Astrocyte (in vitro differentiated cells and primary cell): ENCODE measurements around the gene CCND1. TPM values are rescaled to one million over a fixed set of nuclear protein-coding genes. Genes with fewer than 3 reads are reported as not detected.

Experiments used
- DNase-seq: peaks from one replicate; pipeline ENCODE4 v3.0.0-alpha.2; 2010; ENCODE audit warnings: low read depth
- FAIRE-seq: peaks from 2 replicates; lab custom pipeline; 2011; peaks lifted over from hg19 to GRCh38; lab: Jason Lieb, UNC
- H2AFZ ChIP-seq: 2 replicates; pipeline ENCODE4 v1.6.0; 2012; ENCODE audit warnings: low read depth, low read length, inconsistent platforms
- H3K27ac ChIP-seq: 2 replicates; pipeline ENCODE4 v1.5.1; 2011; ENCODE audit warnings: low read depth, low read length, inconsistent platforms
- H3K27me3 ChIP-seq: 2 replicates; pipeline ENCODE4 v1.6.0; 2011; ENCODE audit warnings: low read length, inconsistent platforms; ENCODE audit not compliant: insufficient read depth
- H3K36me3 ChIP-seq: 2 replicates; pipeline ENCODE4 v1.5.1; 2011; ENCODE audit warnings: low read length, inconsistent platforms; ENCODE audit not compliant: insufficient read depth
- H3K4me1 ChIP-seq: 2 replicates; pipeline ENCODE4 v1.5.1; 2011; ENCODE audit warnings: low read length, inconsistent platforms; ENCODE audit not compliant: insufficient read depth
- H3K4me2 ChIP-seq: 2 replicates; pipeline ENCODE4 v1.6.0; 2012; ENCODE audit warnings: low read length, inconsistent platforms
- H3K4me3 ChIP-seq: 2 replicates; pipeline ENCODE4 v1.5.1; 2011; ENCODE audit warnings: low read depth, mild to moderate bottlenecking, low read length, inconsistent platforms; ENCODE audit not compliant: insufficient read depth
- H3K79me2 ChIP-seq: 2 replicates; pipeline ENCODE4 v1.6.0; 2012; ENCODE audit warnings: mild to moderate bottlenecking, low read length, inconsistent platforms; ENCODE audit not compliant: insufficient read depth
- H3K9ac ChIP-seq: 2 replicates; pipeline ENCODE4 v1.6.0; 2012; ENCODE audit warnings: mild to moderate bottlenecking, low read length, inconsistent platforms
- H3K9me3 ChIP-seq: 2 replicates; pipeline ENCODE4 v1.5.1; 2012; ENCODE audit warnings: low read depth, mild to moderate bottlenecking, low read length, inconsistent platforms; ENCODE audit not compliant: insufficient read depth
- H4K20me1 ChIP-seq: 2 replicates; pipeline ENCODE4 v1.6.0; 2012; ENCODE audit warnings: low read length, inconsistent platforms; ENCODE audit not compliant: insufficient read depth
- H3K27ac Mint-ChIP-seq: one replicate; pipeline ENCODE4 v1.8.0; 2021; ENCODE audit warnings: mild to moderate bottlenecking, mixed read lengths; ENCODE audit not compliant: unreplicated experiment
- H3K27me3 Mint-ChIP-seq: one replicate; pipeline ENCODE4 v1.8.0; 2021; ENCODE audit warnings: low read depth, mixed read lengths; ENCODE audit not compliant: unreplicated experiment
- H3K36me3 Mint-ChIP-seq: one replicate; pipeline ENCODE4 v1.8.0; 2021; ENCODE audit warnings: low read depth, mixed read lengths; ENCODE audit not compliant: unreplicated experiment
- H3K4me1 Mint-ChIP-seq: one replicate; pipeline ENCODE4 v1.8.0; 2021; ENCODE audit warnings: low read depth, mixed read lengths; ENCODE audit not compliant: unreplicated experiment
- H3K4me3 Mint-ChIP-seq: one replicate; pipeline ENCODE4 v1.8.0; 2021; ENCODE audit warnings: mild to moderate bottlenecking, moderate library complexity, mixed read lengths; ENCODE audit not compliant: unreplicated experiment
- H3K9me3 Mint-ChIP-seq: one replicate; pipeline ENCODE4 v1.8.0; 2021; ENCODE audit warnings: mild to moderate bottlenecking, mixed read lengths; ENCODE audit not compliant: unreplicated experiment
- CTCF ChIP-seq: IDR thresholded peaks from 2 replicates; pipeline ENCODE4 v1.5.1; 2011; ENCODE audit warnings: low read depth, mild to moderate bottlenecking, inconsistent platforms, low read length, moderate library complexity; ENCODE audit not compliant: insufficient read depth
- EZH2 ChIP-seq: IDR thresholded peaks from 2 replicates; pipeline ENCODE4 v1.6.1; 2012; ENCODE audit warnings: mild to moderate bottlenecking, low read length, inconsistent platforms; ENCODE audit not compliant: insufficient read depth
- total RNA-seq: library from RNA; stranded (reverse); gene quantifications from 2 replicates; pipeline ENCODE4 v1.2.1, GENCODE V29; 2021

CCND1 gene
- total RNA-seq, 1 donor from 2014 or later = 482 TPM

DNA sequence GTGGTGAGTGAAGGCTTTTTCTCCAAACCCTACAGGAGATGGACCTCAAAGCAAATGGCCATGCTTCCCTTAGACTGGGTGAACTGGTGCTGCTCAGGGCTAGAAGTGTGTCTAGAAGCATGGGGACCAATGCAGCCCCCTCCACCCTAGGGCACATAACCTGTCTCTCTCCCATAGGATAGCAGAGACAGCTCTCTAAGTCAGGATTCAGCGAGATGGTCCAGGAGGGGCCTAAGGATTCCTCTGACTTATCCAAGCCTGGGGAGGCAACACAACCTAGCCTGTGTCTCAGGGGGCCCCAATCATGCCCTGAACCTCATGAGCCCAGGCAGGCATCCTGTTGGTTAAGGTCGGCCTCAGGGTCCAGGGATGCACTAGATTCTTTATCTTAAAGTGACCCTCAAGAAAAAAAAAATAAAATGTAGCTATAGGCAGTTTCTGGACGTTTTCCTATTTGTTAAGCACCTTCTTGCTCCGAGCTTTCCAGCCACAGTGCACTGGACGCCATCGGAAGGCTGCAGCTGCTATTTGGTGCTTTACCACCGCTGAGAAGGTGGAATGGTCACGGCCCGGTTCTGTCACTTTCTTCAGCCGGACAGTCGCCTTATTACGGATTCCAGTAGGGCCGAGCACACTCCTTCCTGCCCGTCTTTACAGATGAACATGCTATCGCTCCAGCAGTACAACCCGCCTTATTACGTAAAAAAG is 5.0 kb upstream of the CCND1 start:
- DNase-seq = no peak
- no peaks in the 10 kb centered on the region for H3K36me3 Mint-ChIP-seq
- H3K27me3 Mint-ChIP-seq = peaks cover 21% of the 10 kb centered on the region
- H3K4me1 Mint-ChIP-seq = no peaks in the 10 kb centered on the region
- TF ChIP-seq EZH2 (no peak), CTCF (no peak)
- H4K20me1 ChIP-seq = no peaks in the 10 kb centered on the region
- peak overlapping the region; percentile 99 for H3K4me2 ChIP-seq
- peak overlapping the region; percentile 9 for H3K27ac ChIP-seq
- H3K4me1 ChIP-seq = peaks cover 35% of the 10 kb centered on the region
- peaks cover 14% of the 10 kb centered on the region for H3K79me2 ChIP-seq
- FAIRE-seq = no peak
- peak overlapping the region; percentile 50 for H3K4me3 Mint-ChIP-seq
- no peaks in the 10 kb centered on the region for H3K36me3 ChIP-seq
- no peaks in the 10 kb centered on the region for H3K9me3 ChIP-seq
- H3K9ac ChIP-seq = peak overlapping the region; percentile 97
- H3K4me3 ChIP-seq = peak overlapping the region; percentile 47
- H3K27me3 ChIP-seq = no peaks in the 10 kb centered on the region
- peak overlapping the region; percentile 89 for H2AFZ ChIP-seq
- peak overlapping the region; percentile 80 for H3K27ac Mint-ChIP-seq
- peaks cover 3% of the 10 kb centered on the region for H3K9me3 Mint-ChIP-seq

- Mint-ChIP-seq H3K27me3 (peaks cover 21% of the 10 kb centered on the region), H3K27ac (peak overlapping the region; percentile 80), H3K4me1 (no peaks in the 10 kb centered on the region), H3K4me3 (peak overlapping the region; percentile 68), H3K9me3 (no peaks in the 10 kb centered on the region), H3K36me3 (no peaks in the 10 kb centered on the region)
- peaks cover 35% of the 10 kb centered on the region for H3K4me1 ChIP-seq
- peak overlapping the region; percentile 47 for H3K4me3 ChIP-seq
- peak overlapping the region; percentile 53 for H3K27ac ChIP-seq
- H3K27me3 ChIP-seq = no peaks in the 10 kb centered on the region
- peak overlapping the region; percentile 99 for H3K4me2 ChIP-seq
- DNase-seq = peak; percentile 89
- H3K9me3 ChIP-seq = no peaks in the 10 kb centered on the region
- H2AFZ ChIP-seq = peak overlapping the region; percentile 89
- peaks cover 21% of the 10 kb centered on the region for H3K79me2 ChIP-seq
- H3K36me3 ChIP-seq = no peaks in the 10 kb centered on the region
- TF ChIP-seq CTCF = no peak
- TF ChIP-seq EZH2 = no peak
- FAIRE-seq = peak; percentile 34
- peaks cover 4% of the 10 kb centered on the region for H4K20me1 ChIP-seq
- H3K9ac ChIP-seq = peak overlapping the region; percentile 97
Measured at GRCh38 chr11:69636512-69637197, 4.3 kb upstream of the CCND1 start.
